Prostate gland (tissue), 2 donors: ENCODE results near the gene ASGR1.

Experiments used
- POLR2AphosphoS5 ChIP-seq: sonication (generic); formaldehyde crosslinking; IDR thresholded peaks from one replicate; pipeline ENCODE4 v1.6.1; 2017; ENCODE audit warnings: antibody characterized with exemption
- TF ChIP-seq, protein P1 (sequence below), 4 experiments: fragments of 200-600 bp in 2 of 4; fragments of 450-650 bp in 2 of 4; sonication (generic) in 2 of 4; IDR thresholded peaks; 1 replicate in 3 of 4; 2 replicates in 1 of 4; pipeline ENCODE4 v1.5.1; 2016 to 2019; ENCODE audit warnings: antibody characterized with exemption in 4 of 4, mild to moderate bottlenecking in 2 of 4, moderate library complexity in 2 of 4

DNA sequence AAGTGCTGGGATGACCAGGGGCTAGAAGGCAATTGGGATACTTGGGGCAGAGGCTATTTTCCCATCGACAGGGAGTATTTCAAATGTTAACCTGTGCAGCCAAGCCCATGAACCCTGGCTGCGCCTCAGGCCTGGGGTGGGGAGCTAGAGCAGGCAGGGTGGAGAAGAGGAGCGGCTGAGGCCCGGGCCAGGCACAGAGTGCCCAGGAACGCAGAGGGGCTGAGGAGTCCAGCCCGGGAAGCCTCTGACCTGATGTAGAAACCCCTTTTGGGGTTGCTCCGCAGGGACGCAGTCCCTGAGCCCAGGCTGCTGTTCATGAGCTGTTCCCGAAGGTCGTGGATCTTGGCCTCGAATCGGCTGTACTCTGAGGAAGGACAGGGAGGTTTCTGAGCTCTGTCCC lies 16.8 kb upstream of the ASGR1 start:
- TF ChIP-seq, protein P1, sequence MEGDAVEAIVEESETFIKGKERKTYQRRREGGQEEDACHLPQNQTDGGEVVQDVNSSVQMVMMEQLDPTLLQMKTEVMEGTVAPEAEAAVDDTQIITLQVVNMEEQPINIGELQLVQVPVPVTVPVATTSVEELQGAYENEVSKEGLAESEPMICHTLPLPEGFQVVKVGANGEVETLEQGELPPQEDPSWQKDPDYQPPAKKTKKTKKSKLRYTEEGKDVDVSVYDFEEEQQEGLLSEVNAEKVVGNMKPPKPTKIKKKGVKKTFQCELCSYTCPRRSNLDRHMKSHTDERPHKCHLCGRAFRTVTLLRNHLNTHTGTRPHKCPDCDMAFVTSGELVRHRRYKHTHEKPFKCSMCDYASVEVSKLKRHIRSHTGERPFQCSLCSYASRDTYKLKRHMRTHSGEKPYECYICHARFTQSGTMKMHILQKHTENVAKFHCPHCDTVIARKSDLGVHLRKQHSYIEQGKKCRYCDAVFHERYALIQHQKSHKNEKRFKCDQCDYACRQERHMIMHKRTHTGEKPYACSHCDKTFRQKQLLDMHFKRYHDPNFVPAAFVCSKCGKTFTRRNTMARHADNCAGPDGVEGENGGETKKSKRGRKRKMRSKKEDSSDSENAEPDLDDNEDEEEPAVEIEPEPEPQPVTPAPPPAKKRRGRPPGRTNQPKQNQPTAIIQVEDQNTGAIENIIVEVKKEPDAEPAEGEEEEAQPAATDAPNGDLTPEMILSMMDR (IDR thresholded peaks at IDR 0.05) = no peak
- TF ChIP-seq POLR2AphosphoS5 = no peak
